Keratinocyte (primary cell): ENCODE data around the gene SCAMP1. TPM values are rescaled to one million over a fixed set of nuclear protein-coding genes. Genes with fewer than 3 reads are reported as not detected.

ENCODE experiments used
- DNase-seq: peaks from one replicate; pipeline ENCODE4 v3.0.0-alpha.2; 2011; ENCODE audit warnings: low read depth, missing footprints, low spot score
- FAIRE-seq: peaks from 2 replicates; lab custom pipeline; 2011; peaks lifted over from hg19 to GRCh38; lab: Jason Lieb, UNC
- H2AFZ ChIP-seq: 2 replicates; pipeline ENCODE4 v1.6.0; 2012; ENCODE audit warnings: low read length, control low read depth, inconsistent platforms; ENCODE audit not compliant: control insufficient read depth
- H3K27ac ChIP-seq: 2 replicates; pipeline ENCODE4 v1.5.1; 2011; ENCODE audit warnings: low read length; ENCODE audit not compliant: control insufficient read depth, insufficient read depth
- H3K27me3 ChIP-seq: 3 replicates; pipeline ENCODE4 v1.6.0; 2011; ENCODE audit warnings: low read length; ENCODE audit not compliant: control insufficient read depth, insufficient read depth; ENCODE audit errors: extremely low read depth
- H3K36me3 ChIP-seq, 2 experiments: 2 replicates in 1 of 2; 3 replicates in 1 of 2; pipeline ENCODE4 v1.5.1; 2011; ENCODE audit warnings: low read length in 2 of 2, mild to moderate bottlenecking in 1 of 2; ENCODE audit not compliant: control insufficient read depth in 2 of 2, insufficient read depth in 2 of 2; ENCODE audit errors: extremely low read depth in 1 of 2
- H3K4me1 ChIP-seq: 3 replicates; pipeline ENCODE4 v1.5.1; 2011; ENCODE audit warnings: low read length; ENCODE audit not compliant: control insufficient read depth, insufficient read depth; ENCODE audit errors: extremely low read depth
- H3K4me2 ChIP-seq: 3 replicates; pipeline ENCODE4 v1.6.0; 2011; ENCODE audit warnings: low read depth, low read length; ENCODE audit not compliant: control insufficient read depth, insufficient read depth; ENCODE audit errors: extremely low read depth
- H3K4me3 ChIP-seq, 3 experiments: fragments of 200-600 bp in 1 of 3; sonication (generic) in 1 of 3; 2 replicates in 2 of 3; 3 replicates in 1 of 3; pipeline ENCODE4 v1.5.1; 2011 to 2016; ENCODE audit warnings: low read length in 3 of 3, mild to moderate bottlenecking in 3 of 3, control low read depth in 2 of 3, inconsistent platforms in 1 of 3, low read depth in 1 of 3, mixed read lengths in 1 of 3, mixed run types in 1 of 3, moderate library complexity in 1 of 3; ENCODE audit not compliant: control insufficient read depth in 2 of 3, insufficient read depth in 2 of 3; ENCODE audit errors: extremely low read depth in 1 of 3
- H3K79me2 ChIP-seq: 2 replicates; pipeline ENCODE4 v1.6.0; 2012; ENCODE audit warnings: low read length; ENCODE audit not compliant: control insufficient read depth, insufficient read depth
- H3K9ac ChIP-seq: 3 replicates; pipeline ENCODE4 v1.6.0; 2011; ENCODE audit warnings: low read length; ENCODE audit not compliant: control insufficient read depth, insufficient read depth; ENCODE audit errors: extremely low read depth
- H3K9me1 ChIP-seq: 3 replicates; pipeline ENCODE4 v1.6.0; 2011; ENCODE audit warnings: low read length; ENCODE audit not compliant: control insufficient read depth, insufficient read depth; ENCODE audit errors: extremely low read depth
- H3K9me3 ChIP-seq: 2 replicates; pipeline ENCODE4 v1.5.1; 2012; ENCODE audit warnings: low read depth, low read length; ENCODE audit not compliant: control insufficient read depth
- H4K20me1 ChIP-seq: 3 replicates; pipeline ENCODE4 v1.6.0; 2011; ENCODE audit warnings: low read length; ENCODE audit not compliant: control insufficient read depth, insufficient read depth; ENCODE audit errors: extremely low read depth
- CTCF ChIP-seq, 3 experiments: IDR thresholded peaks in 1 of 3; conservative IDR thresholded peaks in 1 of 3; optimal IDR thresholded peaks in 1 of 3; 2 replicates in 2 of 3; 3 replicates in 1 of 3; pipeline versions ENCODE3 to v1.5.1; 2011; ENCODE audit warnings: low read length in 3 of 3, mild to moderate bottlenecking in 3 of 3, moderate library complexity in 2 of 3, control low read depth in 1 of 3, inconsistent platforms in 1 of 3; ENCODE audit not compliant: insufficient read depth in 2 of 3; ENCODE audit errors: extremely low read depth in 1 of 3
- EZH2 ChIP-seq: IDR thresholded peaks from one replicate; pipeline ENCODE4 v1.6.1; 2012; ENCODE audit warnings: inconsistent platforms, mild to moderate bottlenecking, low read length, moderate library complexity
- dilution Hi-C: fragments of 300-500 bp; cut with MboI; formaldehyde crosslinking; loops from one replicate; pipeline ENCODE4 v1.7.0; 2020; ENCODE audit warnings: low sequenced_read_pairs; ENCODE audit not compliant: extremely low pct_ligation_motif_present
- polyA plus RNA-seq, 5 experiments: library from polyadenylated mRNA; depleted of rRNA in 3 of 5; stranded (reverse) in 3 of 5; stranded (forward) in 1 of 5; unstranded in 1 of 5; fragments of >200 nt; gene quantifications; 1 replicate in 1 of 5; 2 replicates in 3 of 5; 3 replicates in 1 of 5; pipeline versions ENCODE4 v1.2.1 to v1.2.3, GENCODE V29; 2011 to 2012; ENCODE audit warnings: missing spikeins in 2 of 5, low read depth in 1 of 5, low replicate concordance in 1 of 5

SCAMP1 gene
- polyA plus RNA-seq, 1 donor (not counting 4 experiments of a cell fraction or from before 2014, with no cell fraction given): 36.6 TPM

- dilution Hi-C loops: no loop called here
- no peak overlapping the region for H3K9ac ChIP-seq
- no peak overlapping the region for H3K4me3 ChIP-seq
- no peak overlapping the region for H2AFZ ChIP-seq
- H3K27me3 ChIP-seq: no peaks in the 10 kb centered on the region
- no peaks in the 10 kb centered on the region for H3K9me3 ChIP-seq
- H3K27ac ChIP-seq: no peak overlapping the region
- H3K4me2 ChIP-seq: no peak overlapping the region
- no peaks in the 10 kb centered on the region for H3K36me3 ChIP-seq
- no peaks in the 10 kb centered on the region for H4K20me1 ChIP-seq
- TF ChIP-seq CTCF (optimal IDR thresholded peaks at IDR 0.05 in 1 of 3, IDR thresholded peaks at IDR 0.05 in 1 of 3, conservative IDR thresholded peaks at IDR 0.05 in 1 of 3; ENCODE audit: extremely low read depth in 1 of 3, insufficient read depth in 2 of 3, low read length in 3 of 3): no peak
- H3K4me1 ChIP-seq: no peaks in the 10 kb centered on the region
- no peaks in the 10 kb centered on the region for H3K79me2 ChIP-seq
- DNase-seq (no peak), FAIRE-seq (no peak)
- H3K9me1 ChIP-seq: no peaks in the 10 kb centered on the region
Observed at GRCh38 chr5:78318337-78318736, 42.1 kb upstream of the SCAMP1 start.

GRCh38 chr5:78320401-78320800 lies 40.0 kb upstream of the SCAMP1 start:
- Histone ChIP-seq H3K9ac (no peak overlapping the region), H3K27ac (no peak overlapping the region), H4K20me1 (no peaks in the 10 kb centered on the region), H3K79me2 (no peaks in the 10 kb centered on the region), H3K4me3 (no peak overlapping the region), H3K27me3 (no peaks in the 10 kb centered on the region), H3K9me1 (no peaks in the 10 kb centered on the region), H2AFZ (no peak overlapping the region), H3K36me3 (no peaks in the 10 kb centered on the region), H3K4me1 (no peaks in the 10 kb centered on the region), H3K4me2 (no peak overlapping the region), H3K9me3 (no peaks in the 10 kb centered on the region)
- DNase-seq: no peak
- FAIRE-seq: peak; percentile 63
- dilution Hi-C loops: no loop called here
- TF ChIP-seq EZH2: no peak
- TF ChIP-seq CTCF (optimal IDR thresholded peaks at IDR 0.05 in 1 of 3, IDR thresholded peaks at IDR 0.05 in 1 of 3, conservative IDR thresholded peaks at IDR 0.05 in 1 of 3; ENCODE audit: extremely low read depth in 1 of 3, insufficient read depth in 2 of 3, low read length in 3 of 3): peak in 2 of 3 experiments; percentile 49 to 57
